ENCODE measurements around the gene JADE1.

Gene JADE1

DNA sequence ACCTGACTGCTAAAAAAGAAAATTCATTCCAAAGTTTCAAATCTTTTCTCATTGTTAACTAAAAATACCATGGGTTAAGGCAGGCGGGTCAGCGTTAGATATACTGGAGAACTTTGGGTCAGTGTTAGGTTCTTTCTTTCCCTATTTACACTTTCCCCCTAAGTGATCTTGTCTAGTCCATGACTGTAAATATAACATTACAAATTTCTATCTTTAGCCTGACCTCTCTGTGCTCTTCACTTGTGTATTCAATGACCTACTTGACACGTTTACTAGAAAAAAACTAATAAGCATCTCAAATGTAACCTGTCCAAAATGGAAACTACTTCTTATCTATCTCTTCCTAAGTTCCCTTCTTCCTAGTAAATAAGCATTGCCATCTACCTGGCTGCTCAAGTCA, 95.3 kb downstream of the JADE1 start:
- Histone ChIP-seq H3K4me1 (ENCODE audit: low read depth, poor library complexity, severe bottlenecking) (no peaks in the 10 kb centered on the region), H3K27ac (no peak overlapping the region), H2AFZ (ENCODE audit: low read depth) (no peak overlapping the region), H4K20me1 (ENCODE audit: insufficient read depth) (no peaks in the 10 kb centered on the region), H3K9ac (no peak overlapping the region), H3K4me2 (no peak overlapping the region), H3K4me3 (IDR thresholded peaks at IDR 0.05; ENCODE audit: insufficient read depth, low read depth, low read length) (no peak overlapping the region), H3K36me3 (ENCODE audit: insufficient read depth) (no peaks in the 10 kb centered on the region), H3K27me3 (ENCODE audit: insufficient read depth, low read depth) (no peaks in the 10 kb centered on the region), H3K79me2 (ENCODE audit: insufficient read depth, low read depth) (no peaks in the 10 kb centered on the region)
- TF ChIP-seq CTCF (conservative IDR thresholded peaks at IDR 0.05; ENCODE audit: low read depth, low read length), result no peak

DNA sequence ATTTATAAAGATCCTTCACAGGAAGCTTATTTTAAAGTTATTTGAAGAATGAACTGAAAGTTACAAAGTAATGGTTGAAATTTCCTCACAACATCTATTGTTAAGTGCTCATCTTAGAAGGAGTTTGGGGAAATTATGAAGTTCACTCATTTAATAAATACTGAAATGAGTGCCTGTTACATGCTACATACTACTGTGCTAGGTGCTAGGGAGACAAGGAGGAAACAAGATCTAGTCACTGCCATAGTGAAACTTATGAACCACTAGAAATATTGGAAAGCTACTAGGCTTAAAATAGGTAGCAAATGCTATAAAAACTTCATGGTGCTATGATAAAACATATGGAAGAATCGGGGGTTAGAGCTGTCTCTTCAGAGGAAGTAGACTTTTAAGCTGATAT, 97.1 kb downstream of the JADE1 start:
- H3K4me1 ChIP-seq (ENCODE audit: low read depth, poor library complexity, severe bottlenecking), result no peaks in the 10 kb centered on the region
- H2AFZ ChIP-seq (ENCODE audit: low read depth), result no peak overlapping the region
- no peaks in the 10 kb centered on the region for H3K36me3 ChIP-seq (ENCODE audit: insufficient read depth)
- no peak overlapping the region for H3K4me2 ChIP-seq
- H3K27me3 ChIP-seq (ENCODE audit: insufficient read depth, low read depth), result no peaks in the 10 kb centered on the region
- no peak for TF ChIP-seq CTCF (conservative IDR thresholded peaks at IDR 0.05; ENCODE audit: low read depth, low read length)
- H3K27ac ChIP-seq, result no peak overlapping the region
- H4K20me1 ChIP-seq (ENCODE audit: insufficient read depth), result no peaks in the 10 kb centered on the region
- no peaks in the 10 kb centered on the region for H3K79me2 ChIP-seq (ENCODE audit: insufficient read depth, low read depth)
- H3K9ac ChIP-seq, result no peak overlapping the region
- no peak overlapping the region for H3K4me3 ChIP-seq (IDR thresholded peaks at IDR 0.05; ENCODE audit: insufficient read depth, low read depth, low read length)

GRCh38 chr4:128907981-128908380, 98.5 kb downstream of the JADE1 start:
- no peak overlapping the region for H2AFZ ChIP-seq (ENCODE audit: low read depth)
- no peaks in the 10 kb centered on the region for H3K79me2 ChIP-seq (ENCODE audit: insufficient read depth, low read depth)
- no peak overlapping the region for H3K4me3 ChIP-seq (IDR thresholded peaks at IDR 0.05; ENCODE audit: insufficient read depth, low read depth, low read length)
- H3K36me3 ChIP-seq (ENCODE audit: insufficient read depth), result no peaks in the 10 kb centered on the region
- no peak overlapping the region for H3K27ac ChIP-seq
- H3K4me2 ChIP-seq, result no peak overlapping the region
- no peak overlapping the region for H3K9ac ChIP-seq
- no peaks in the 10 kb centered on the region for H3K27me3 ChIP-seq (ENCODE audit: insufficient read depth, low read depth)
- no peaks in the 10 kb centered on the region for H4K20me1 ChIP-seq (ENCODE audit: insufficient read depth)
- no peaks in the 10 kb centered on the region for H3K4me1 ChIP-seq (ENCODE audit: low read depth, poor library complexity, severe bottlenecking)
- TF ChIP-seq CTCF (conservative IDR thresholded peaks at IDR 0.05; ENCODE audit: low read depth, low read length), result no peak

- H3K4me1 ChIP-seq (ENCODE audit: low read depth, poor library complexity, severe bottlenecking), result no peaks in the 10 kb centered on the region
- H3K79me2 ChIP-seq (ENCODE audit: insufficient read depth, low read depth), result no peaks in the 10 kb centered on the region
- no peak overlapping the region for H3K4me2 ChIP-seq
- H2AFZ ChIP-seq (ENCODE audit: low read depth), result no peak overlapping the region
- no peak overlapping the region for H3K27ac ChIP-seq
- TF ChIP-seq CTCF (conservative IDR thresholded peaks at IDR 0.05; ENCODE audit: low read depth, low read length), result no peak
- H3K36me3 ChIP-seq (ENCODE audit: insufficient read depth), result no peaks in the 10 kb centered on the region
- H3K4me3 ChIP-seq (IDR thresholded peaks at IDR 0.05; ENCODE audit: insufficient read depth, low read depth, low read length), result no peak overlapping the region
- no peak overlapping the region for H3K9ac ChIP-seq
- H4K20me1 ChIP-seq (ENCODE audit: insufficient read depth), result no peaks in the 10 kb centered on the region
- H3K27me3 ChIP-seq (ENCODE audit: insufficient read depth, low read depth), result no peaks in the 10 kb centered on the region
These were observed 99.2 kb downstream of the JADE1 start for GRCh38 chr4:128908735-128909134.

- H3K9ac ChIP-seq, result no peak overlapping the region
- H4K20me1 ChIP-seq (ENCODE audit: insufficient read depth), result no peaks in the 10 kb centered on the region
- no peak overlapping the region for H2AFZ ChIP-seq (ENCODE audit: low read depth)
- H3K79me2 ChIP-seq (ENCODE audit: insufficient read depth, low read depth), result no peaks in the 10 kb centered on the region
- no peak overlapping the region for H3K4me2 ChIP-seq
- no peaks in the 10 kb centered on the region for H3K27me3 ChIP-seq (ENCODE audit: insufficient read depth, low read depth)
- no peaks in the 10 kb centered on the region for H3K36me3 ChIP-seq (ENCODE audit: insufficient read depth)
- no peaks in the 10 kb centered on the region for H3K4me1 ChIP-seq (ENCODE audit: low read depth, poor library complexity, severe bottlenecking)
- no peak overlapping the region for H3K27ac ChIP-seq
- no peak for TF ChIP-seq CTCF (conservative IDR thresholded peaks at IDR 0.05; ENCODE audit: low read depth, low read length)
- no peak overlapping the region for H3K4me3 ChIP-seq (IDR thresholded peaks at IDR 0.05; ENCODE audit: insufficient read depth, low read depth, low read length)
These were observed 103.7 kb downstream of the JADE1 start for GRCh38 chr4:128913228-128913627.
